ENCODE results near the gene CHRNB2. TPM values are rescaled to one million over a fixed set of nuclear protein-coding genes. Genes with fewer than 3 reads are reported as not detected.
A peak's percentile ranks its signal among the peaks of the same experiment; 100 is the strongest.

The CHRNB2 gene
- total and polyA plus RNA-seq, 2 donors (not counting 1 experiment from before 2014, with no cell fraction given), result 0.03 TPM; not detected in 1

DNA sequence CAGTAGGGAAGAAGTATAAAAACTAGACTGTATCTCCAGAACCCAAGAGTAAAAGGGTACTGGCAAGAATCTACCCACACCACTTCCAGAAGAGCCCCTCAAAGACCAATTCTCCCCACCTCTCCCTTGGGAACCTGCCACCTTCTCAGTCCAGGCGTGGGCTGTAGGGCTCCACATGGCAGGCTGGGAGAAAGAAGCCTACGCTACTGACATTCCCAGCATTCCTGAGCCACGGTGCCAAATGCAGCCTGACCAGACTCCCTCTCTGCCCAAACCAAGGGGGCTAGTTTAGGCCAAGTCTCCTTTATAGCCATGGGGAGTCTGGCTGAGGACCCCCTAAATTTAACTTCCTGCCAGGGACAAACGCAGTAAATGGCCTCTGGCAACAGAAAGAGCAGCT, 11.2 kb upstream of the CHRNB2 start:
- peaks cover 3 to 48% of the 10 kb centered on the region in 2 experiments for H3K36me3 ChIP-seq (replicated peaks in 1 of 2; ENCODE audit: control extremely low read depth in 1 of 2, control insufficient read depth in 1 of 2, extremely low read depth in 1 of 2, insufficient read depth in 2 of 2, low read length in 1 of 2)
- H3K9me3 ChIP-seq (ENCODE audit: control extremely low read depth in 1 of 3, control insufficient read depth in 2 of 3, insufficient read depth in 1 of 3, low read length in 2 of 3), result peaks cover 0 to 3% (median 0%) of the 10 kb centered on the region in 3 donors
- H3K9ac ChIP-seq (ENCODE audit: low read length), result peak overlapping the region; percentile 79
- no peak overlapping the region for H2AFZ ChIP-seq (ENCODE audit: insufficient read depth, low read depth, low read length, poor library complexity, severe bottlenecking)
- no peak for TF ChIP-seq EZH2 (IDR thresholded peaks at IDR 0.05; ENCODE audit: borderline replicate concordance, insufficient read depth, low read depth, low read length, poor library complexity, severe bottlenecking)
- TF ChIP-seq, protein P1, sequence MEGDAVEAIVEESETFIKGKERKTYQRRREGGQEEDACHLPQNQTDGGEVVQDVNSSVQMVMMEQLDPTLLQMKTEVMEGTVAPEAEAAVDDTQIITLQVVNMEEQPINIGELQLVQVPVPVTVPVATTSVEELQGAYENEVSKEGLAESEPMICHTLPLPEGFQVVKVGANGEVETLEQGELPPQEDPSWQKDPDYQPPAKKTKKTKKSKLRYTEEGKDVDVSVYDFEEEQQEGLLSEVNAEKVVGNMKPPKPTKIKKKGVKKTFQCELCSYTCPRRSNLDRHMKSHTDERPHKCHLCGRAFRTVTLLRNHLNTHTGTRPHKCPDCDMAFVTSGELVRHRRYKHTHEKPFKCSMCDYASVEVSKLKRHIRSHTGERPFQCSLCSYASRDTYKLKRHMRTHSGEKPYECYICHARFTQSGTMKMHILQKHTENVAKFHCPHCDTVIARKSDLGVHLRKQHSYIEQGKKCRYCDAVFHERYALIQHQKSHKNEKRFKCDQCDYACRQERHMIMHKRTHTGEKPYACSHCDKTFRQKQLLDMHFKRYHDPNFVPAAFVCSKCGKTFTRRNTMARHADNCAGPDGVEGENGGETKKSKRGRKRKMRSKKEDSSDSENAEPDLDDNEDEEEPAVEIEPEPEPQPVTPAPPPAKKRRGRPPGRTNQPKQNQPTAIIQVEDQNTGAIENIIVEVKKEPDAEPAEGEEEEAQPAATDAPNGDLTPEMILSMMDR (IDR thresholded peaks at IDR 0.05), result no peak
- peak overlapping the region; percentile 87 for H3K4me2 ChIP-seq (replicated peaks; ENCODE audit: low read depth, low read length, poor library complexity, severe bottlenecking)
- H3K27ac ChIP-seq (ENCODE audit: low read length in 2 of 2), result peak overlapping the region in 1 of 2 donors; percentile 64
- H3K27me3 ChIP-seq (replicated peaks in 1 of 4; ENCODE audit: control extremely low read depth in 1 of 4, control insufficient read depth in 3 of 4, insufficient read depth in 4 of 4, low read length in 3 of 4), result no peaks in the 10 kb centered on the region
- Mint-ChIP-seq H3K27ac (no peak overlapping the region), H3K4me3 (peak overlapping the region; percentile 37), H3K9me3 (ENCODE audit: insufficient read depth) (no peaks in the 10 kb centered on the region), H3K27me3 (no peaks in the 10 kb centered on the region), H3K4me1 (peaks cover 33% of the 10 kb centered on the region)
- no peak for DNase-seq
- no peak overlapping the region for H3K4me3 ChIP-seq (ENCODE audit: control extremely low read depth in 1 of 5, extremely low read depth in 1 of 5, insufficient read depth in 1 of 5, low read depth in 2 of 5, low read length in 4 of 5)
- no peak for ATAC-seq (ENCODE audit: low read depth)
- H3K79me2 ChIP-seq (ENCODE audit: control insufficient read depth, insufficient read depth, low read length), result peaks cover 20% of the 10 kb centered on the region
- POLR2A ChIA-PET, result no interaction called here
- intact Hi-C loops (cut with micrococcal nuclease), result loop anchor here (5.0 kb wide), 2 partner anchors 446 to 579 kb away; partner anchors contain the start of genes JTB and ZBTB7B
- 73% methylated on average over 2 of the region's 4 CpGs for WGBS (ENCODE audit: insufficient coverage)
- CTCF ChIA-PET, result interaction anchor here (0.5 to 4.1 kb wide), 3 partner anchors 11 to 607 kb away, joined by 4 to 17 read pairs (median 9); no protein-coding TSS in a partner anchor
- peaks cover 44% of the 10 kb centered on the region for H4K20me1 ChIP-seq (ENCODE audit: control insufficient read depth, insufficient read depth, low read length, poor library complexity, severe bottlenecking)
- H3K4me1 ChIP-seq (ENCODE audit: control insufficient read depth in 2 of 2, insufficient read depth in 2 of 2, low read length in 2 of 2), result peaks cover 18 to 29% of the 10 kb centered on the region in 2 donors

DNA sequence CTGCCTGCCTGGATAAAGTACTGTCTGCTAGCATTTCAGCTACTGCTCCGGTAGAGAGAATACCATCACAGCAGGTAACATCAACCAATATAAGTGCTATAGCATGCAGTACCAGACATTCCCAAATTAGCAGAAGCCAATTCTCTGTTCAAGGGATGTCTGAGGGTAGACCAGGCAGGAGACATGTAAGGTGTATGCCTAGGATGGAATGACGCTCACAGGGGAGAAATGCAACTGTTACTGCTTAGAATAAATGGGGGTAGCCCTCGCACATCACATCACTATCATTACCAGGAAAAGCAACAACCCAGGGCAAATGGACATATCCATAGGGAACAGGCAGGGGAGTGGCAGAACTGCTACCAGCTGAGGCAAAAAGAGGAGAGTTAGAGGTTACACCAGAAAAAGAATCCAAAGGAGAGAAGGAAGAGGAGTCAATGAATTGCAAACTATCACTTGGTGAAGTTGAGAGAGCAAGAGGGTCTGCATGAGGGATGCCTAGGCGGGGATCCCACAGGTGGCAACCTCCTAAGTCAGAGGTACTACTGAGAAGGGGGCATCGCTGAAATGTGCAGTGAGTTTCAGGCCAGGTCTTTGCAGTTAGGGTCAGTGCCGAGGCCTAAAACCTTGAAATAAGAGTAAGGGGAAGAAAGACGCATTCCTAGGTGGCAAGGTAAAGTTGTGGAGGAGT, 10.2 kb upstream of the CHRNB2 start:
- ATAC-seq (ENCODE audit: low read depth) (no peak), DNase-seq (no peak)
- Histone ChIP-seq H3K4me2 (replicated peaks; ENCODE audit: low read depth, low read length, poor library complexity, severe bottlenecking) (peak overlapping the region; percentile 87), H4K20me1 (ENCODE audit: control insufficient read depth, insufficient read depth, low read length, poor library complexity, severe bottlenecking) (peaks cover 40% of the 10 kb centered on the region), H3K27ac (ENCODE audit: low read length in 2 of 2) (peak overlapping the region; percentile 8 to 64), H3K9me3 (ENCODE audit: control extremely low read depth in 1 of 3, control insufficient read depth in 2 of 3, insufficient read depth in 1 of 3, low read length in 2 of 3) (no peaks in the 10 kb centered on the region), H3K27me3 (replicated peaks in 1 of 4; ENCODE audit: control extremely low read depth in 1 of 4, control insufficient read depth in 3 of 4, insufficient read depth in 4 of 4, low read length in 3 of 4) (no peaks in the 10 kb centered on the region), H3K4me1 (ENCODE audit: control insufficient read depth in 2 of 2, insufficient read depth in 2 of 2, low read length in 2 of 2) (peaks cover 18 to 29% of the 10 kb centered on the region in 2 donors), H3K9ac (ENCODE audit: low read length) (peak overlapping the region; percentile 79), H3K36me3 (replicated peaks in 1 of 2; ENCODE audit: control extremely low read depth in 1 of 2, control insufficient read depth in 1 of 2, extremely low read depth in 1 of 2, insufficient read depth in 2 of 2, low read length in 1 of 2) (peaks cover 1 to 39% of the 10 kb centered on the region in 2 experiments), H3K79me2 (ENCODE audit: control insufficient read depth, insufficient read depth, low read length) (peaks cover 20% of the 10 kb centered on the region), H2AFZ (ENCODE audit: insufficient read depth, low read depth, low read length, poor library complexity, severe bottlenecking) (peak overlapping the region; percentile 62), H3K4me3 (ENCODE audit: control extremely low read depth in 1 of 5, extremely low read depth in 1 of 5, insufficient read depth in 1 of 5, low read depth in 2 of 5, low read length in 4 of 5) (peak overlapping the region; percentile 63 to 90 (median 81))
- intact Hi-C loops (cut with micrococcal nuclease), result loop anchor here (5.0 kb wide), 2 partner anchors 445 to 580 kb away; partner anchors contain the start of genes JTB and ZBTB7B
- POLR2A ChIA-PET, result no interaction called here
- CTCF ChIA-PET, result interaction anchor here (2.1 to 4.1 kb wide), 2 partner anchors 12 to 77 kb away, joined by 9 to 17 read pairs; no protein-coding TSS in a partner anchor
- Mint-ChIP-seq H3K27me3 (no peaks in the 10 kb centered on the region), H3K9me3 (ENCODE audit: insufficient read depth) (no peaks in the 10 kb centered on the region), H3K4me1 (peaks cover 33% of the 10 kb centered on the region), H3K4me3 (peak overlapping the region; percentile 92), H3K27ac (peak overlapping the region; percentile 92)
- TF ChIP-seq EZH2 (IDR thresholded peaks at IDR 0.05; ENCODE audit: borderline replicate concordance, insufficient read depth, low read depth, low read length, poor library complexity, severe bottlenecking), result no peak
- TF ChIP-seq, protein P1 (IDR thresholded peaks at IDR 0.05), result no peak
- WGBS (ENCODE audit: insufficient coverage), result 28% methylated on average over 5 of the region's 7 CpGs

Data from B cell (primary cell).